HepG2 (cell line): ENCODE measurements around the gene HID1. TPM values are rescaled to one million over a fixed set of nuclear protein-coding genes. Genes with fewer than 3 reads are reported as not detected.
A peak's percentile ranks its signal among the peaks of the same experiment; 100 is the strongest.
"Not testable (repeated sequence)": the region's sequence is repeated elsewhere in the genome, so short reads cannot be mapped to it uniquely, and the experiment has no call there.

Experiments used
- ATAC-seq: fragments of 200-7000 bp; cut with Tn5 transposase; 3 replicates; pipeline ENCODE4 v1.9.1; 2020; ENCODE audit warnings: mild to moderate bottlenecking, moderate library complexity
- BruUV-seq: library from RNA; stranded (reverse); fragments of 400-500 nt; replicated peaks from 2 replicates; lab custom pipeline; 2021; lab: Mats Ljungman, UMichigan
- CTCF ChIA-PET: fragments of 300-600 bp; formaldehyde crosslinking; extraction: SDS; loops from one replicate; lab custom pipeline; 2021; ENCODE audit warnings: low total read pairs, inconsistent platforms, low intra/inter-chr PET ratio; lab: Yijun Ruan, JAX
- POLR2A ChIA-PET: fragments of 350-600 bp; sonication (Branson Sonifier 250); formaldehyde crosslinking; loops from one replicate; lab custom pipeline; 2020; ENCODE audit warnings: antibody characterized with exemption, inconsistent platforms; lab: Yijun Ruan, JAX
- DNase-seq: peaks from one replicate; pipeline ENCODE4 v3.0.0-alpha.2; 2015; ENCODE audit warnings: low spot score
- FAIRE-seq: peaks from 3 replicates; lab custom pipeline; 2011; peaks lifted over from hg19 to GRCh38; lab: Jason Lieb, UNC
- H2AFZ ChIP-seq: one replicate; pipeline ENCODE4 v1.6.1; 2011; ENCODE audit warnings: low read length, inconsistent platforms
- H3K27ac ChIP-seq: fragments of 300-600 bp; 3 replicates; pipeline ENCODE4 v1.8.0; 2011; ENCODE audit warnings: mixed run types, mild to moderate bottlenecking, mixed read lengths, low read length, inconsistent platforms; ENCODE audit not compliant: insufficient read depth; ENCODE audit errors: extremely low read length
- H3K27me3 ChIP-seq, 2 experiments: fragments of 200-600 bp in 1 of 2; 2 replicates in 1 of 2; 3 replicates in 1 of 2; pipeline versions ENCODE4 v1.6.0 to v1.8.0; 2011; ENCODE audit warnings: low read length in 2 of 2, mild to moderate bottlenecking in 2 of 2, moderate library complexity in 2 of 2, inconsistent platforms in 1 of 2; ENCODE audit not compliant: insufficient read depth in 2 of 2, control insufficient read depth in 1 of 2
- H3K36me3 ChIP-seq, 2 experiments: fragments of 200-600 bp in 1 of 2; replicated peaks in 1 of 2; 2 replicates in 1 of 2; 3 replicates in 1 of 2; pipeline versions ENCODE4 v1.5.1 to v1.8.0; 2011; ENCODE audit warnings: low read length in 2 of 2, inconsistent platforms in 1 of 2; ENCODE audit not compliant: insufficient read depth in 2 of 2, control insufficient read depth in 1 of 2
- H3K4me1 ChIP-seq: 2 replicates; pipeline ENCODE4 v1.5.1; 2012; ENCODE audit warnings: low read length, inconsistent platforms; ENCODE audit not compliant: insufficient read depth
- H3K4me2 ChIP-seq: 2 replicates; pipeline ENCODE4 v1.6.0; 2011; ENCODE audit warnings: low read depth, low read length, inconsistent platforms
- H3K4me3 ChIP-seq, 3 experiments: fragments of 200-600 bp in 1 of 3; sonication (generic), shearing (Covaris generic) in 1 of 3; replicated peaks in 1 of 3; 2 replicates each; pipeline ENCODE4 v1.5.1; 2011 to 2016; ENCODE audit warnings: low read length in 3 of 3, inconsistent platforms in 2 of 3, low read depth in 2 of 3, mild to moderate bottlenecking in 2 of 3, control low read depth in 1 of 3, mixed read lengths in 1 of 3; ENCODE audit not compliant: insufficient read depth in 1 of 3
- H3K79me2 ChIP-seq: one replicate; pipeline ENCODE4 v1.6.1; 2011; ENCODE audit warnings: low read length, inconsistent platforms; ENCODE audit not compliant: insufficient read depth
- H3K9ac ChIP-seq: 2 replicates; pipeline ENCODE4 v1.6.0; 2011; ENCODE audit warnings: mild to moderate bottlenecking, low read depth, low read length, inconsistent platforms; ENCODE audit not compliant: insufficient read depth
- H3K9me3 ChIP-seq: 2 replicates; pipeline ENCODE4 v1.5.1; 2012; ENCODE audit warnings: mild to moderate bottlenecking, low read length
- H4K20me1 ChIP-seq: 2 replicates; pipeline ENCODE4 v1.6.0; 2011; ENCODE audit warnings: inconsistent platforms, mild to moderate bottlenecking, low read length, moderate library complexity; ENCODE audit not compliant: insufficient read depth
- CAMTA2 ChIP-seq: sonication (generic); formaldehyde crosslinking; IDR thresholded peaks from 2 replicates; pipeline ENCODE4 v1.4.0; 2020; ENCODE audit warnings: mild to moderate bottlenecking, missing genetic modification reagents, borderline replicate concordance
- GABPA ChIP-seq, 2 experiments: IDR thresholded peaks; 2 replicates each; pipeline ENCODE4 v1.6.1; 2011 to 2016; ENCODE audit warnings: low read depth in 2 of 2, low read length in 1 of 2, missing biosample characterization in 1 of 2, missing genetic modification characterization in 1 of 2
- KAT8 ChIP-seq: IDR thresholded peaks from 2 replicates; pipeline ENCODE4 v1.6.1; 2016; ENCODE audit warnings: missing genetic modification reagents, missing compliant biosample characterization
- NR2F6 ChIP-seq, 2 experiments: IDR thresholded peaks; 2 replicates each; pipeline ENCODE4 v1.6.1; 2016; ENCODE audit warnings: antibody characterized with exemption in 1 of 2, mild to moderate bottlenecking in 1 of 2
- PHF20 ChIP-seq: sonication (generic); formaldehyde crosslinking; IDR thresholded peaks from 2 replicates; pipeline ENCODE4 v1.5.0; 2020; ENCODE audit warnings: mild to moderate bottlenecking, missing genetic modification reagents
- TOE1 ChIP-seq: sonication (generic); formaldehyde crosslinking; IDR thresholded peaks from 2 replicates; pipeline ENCODE4 v1.4.0; 2020; ENCODE audit warnings: mild to moderate bottlenecking, missing genetic modification reagents
- YEATS2 ChIP-seq: sonication (generic); formaldehyde crosslinking; IDR thresholded peaks from 2 replicates; pipeline ENCODE4 v1.4.0; 2020; ENCODE audit warnings: missing genetic modification reagents, borderline replicate concordance
- ZBTB14 ChIP-seq: sonication (generic); formaldehyde crosslinking; IDR thresholded peaks from 2 replicates; pipeline ENCODE4 v1.4.0; 2020; ENCODE audit warnings: missing genetic modification reagents
- ZNF296 ChIP-seq: sonication (generic); formaldehyde crosslinking; conservative IDR thresholded peaks from 2 replicates; pipeline ENCODE4 v1.5.0; 2020; ENCODE audit warnings: mild to moderate bottlenecking, missing genetic modification reagents
- ZNF547 ChIP-seq: sonication (generic); formaldehyde crosslinking; IDR thresholded peaks from 2 replicates; pipeline ENCODE4 v1.5.1; 2020; ENCODE audit warnings: mild to moderate bottlenecking, missing genetic modification reagents
- ZNF558 ChIP-seq: sonication (generic); formaldehyde crosslinking; IDR thresholded peaks from 2 replicates; pipeline ENCODE4 v1.9.0; 2022; ENCODE audit warnings: mild to moderate bottlenecking, missing genetic modification reagents, borderline replicate concordance
- ZNF879 ChIP-seq: sonication (generic); formaldehyde crosslinking; IDR thresholded peaks from 2 replicates; pipeline ENCODE4 v1.8.1; 2023; ENCODE audit warnings: missing genetic modification reagents
- WGBS: methylation state at CpG from one replicate; pipeline ENCODE4 v1.1.6; 2017; ENCODE audit warnings: low lambda C conversion rate; 5-methylcytosine and 5-hydroxymethylcytosine counted together
- in situ Hi-C: cut with HindIII; loops from 2 replicates; pipeline ENCODE4 v1.10.0; 2017; ENCODE audit warnings: low pct_unique_long_range_greater_than_20kb; ENCODE audit not compliant: extremely low pct_ligation_motif_present
- intact Hi-C: fragments of 100-400 bp; cut with micrococcal nuclease; formaldehyde crosslinking; loops from one replicate; pipeline ENCODE4 v1.10.0; 2022; ENCODE audit not compliant: unreplicated experiment
- polyA plus RNA-seq, 8 experiments: library from polyadenylated mRNA; depleted of rRNA in 3 of 8; stranded (reverse) in 7 of 8; unstranded in 1 of 8; fragments of >200 nt; fragmentation: Illumina TruSeq in 4 of 8; extraction: Trizol in 4 of 8; gene quantifications; 2 replicates each; pipeline versions ENCODE4 v1.2.1 to v1.2.3, GENCODE V29; 2011 to 2016; ENCODE audit warnings: low read depth in 4 of 8, missing spikeins in 1 of 8, mixed read lengths in 1 of 8; ENCODE audit not compliant: insufficient read depth in 1 of 8
- total RNA-seq, 5 experiments: library from RNA; depleted of rRNA; stranded (reverse); fragments of >200 nt; fragmentation: Illumina TruSeq; extraction: Trizol; gene quantifications; 2 replicates each; pipeline ENCODE4 v1.2.3, GENCODE V29; 2016; ENCODE audit warnings: low read depth in 1 of 5
- TF ChIP-seq, protein P1 (sequence below): sonication (generic); formaldehyde crosslinking; IDR thresholded peaks from 2 replicates; pipeline ENCODE4 v1.4.0; 2020; ENCODE audit warnings: mild to moderate bottlenecking, missing genetic modification reagents
- TF ChIP-seq, protein P2 (sequence below): sonication (generic); formaldehyde crosslinking; IDR thresholded peaks from 2 replicates; pipeline ENCODE4 v1.5.0; 2020; ENCODE audit warnings: mild to moderate bottlenecking, missing genetic modification reagents
- TF ChIP-seq, protein P3 (sequence below): sonication (generic); formaldehyde crosslinking; conservative IDR thresholded peaks from 2 replicates; pipeline ENCODE4 v1.8.0; 2022; ENCODE audit warnings: mild to moderate bottlenecking, moderate library complexity, missing genetic modification reagents

Gene HID1
- total and polyA plus RNA-seq, 2 of the 13 experiments (the other 11 are each of a cell fraction or from before 2014, with no cell fraction given) = 2.1 to 10.6 TPM

DNA sequence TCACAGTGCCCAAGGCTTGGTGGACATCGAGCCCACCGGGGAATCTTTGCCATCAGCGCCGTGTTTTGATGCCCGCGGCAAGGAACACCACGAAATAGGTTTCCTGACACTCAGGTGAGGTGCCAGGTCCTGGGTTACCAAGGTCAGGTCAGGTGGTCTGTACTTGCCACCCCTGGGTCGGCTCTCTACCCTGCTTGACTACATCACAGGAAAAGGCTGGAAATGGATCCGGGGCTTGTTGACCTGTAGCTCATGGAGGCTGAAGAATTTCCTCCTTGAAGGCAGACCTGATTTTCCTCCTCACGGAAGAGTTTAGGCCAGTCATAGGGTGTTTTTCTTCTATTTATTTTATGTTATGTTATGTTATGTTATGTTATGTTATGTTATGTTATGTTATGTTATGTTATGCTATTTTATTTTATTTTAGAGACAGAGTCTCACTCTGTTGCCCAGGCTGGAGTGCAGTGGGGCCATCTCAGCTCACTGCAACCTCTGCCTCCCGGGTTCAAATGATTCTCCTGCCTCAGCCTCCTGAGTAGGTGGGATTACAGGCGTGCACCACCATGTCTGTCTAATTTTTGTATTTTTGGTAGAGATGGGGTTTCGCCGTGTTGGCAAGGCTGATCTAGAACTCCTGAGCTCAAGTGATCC is 10.2 kb upstream of the HID1 start:
- peak overlapping the region; percentile 68 for H3K9ac ChIP-seq
- H3K36me3 ChIP-seq; in situ Hi-C loops; BruUV-seq; H3K79me2 ChIP-seq; CTCF ChIA-PET; H4K20me1 ChIP-seq; H3K9me3 ChIP-seq; DNase-seq; TF ChIP-seq NR2F6 (IDR thresholded peaks at IDR 0.05): not testable (repeated sequence)
- peak overlapping the region; percentile 72 to 88 (median 76) for H3K4me3 ChIP-seq
- peak overlapping the region; percentile 94 for H3K4me2 ChIP-seq
- peak overlapping the region; percentile 29 for H3K27ac ChIP-seq
- H3K4me1 ChIP-seq = peaks cover 34% of the 10 kb centered on the region
- POLR2A ChIA-PET = interaction anchor here (0.7 to 3.0 kb wide), 8 partner anchors 8 to 53 kb away, joined by 3 to 32 read pairs (median 4); partner anchors contain the start of genes HID1 and MRPL58
- WGBS = 34% methylated on average over 10 of the region's 14 CpGs
- intact Hi-C loops = loop anchor here (1.0 to 2.0 kb wide), 2 partner anchors 21 to 52 kb away; no protein-coding TSS in a partner anchor
- ATAC-seq (peak; percentile 16), FAIRE-seq (peak; percentile 30)
- H2AFZ ChIP-seq = peak overlapping the region; percentile 70
- H3K27me3 ChIP-seq = peaks cover 0 to 14% of the 10 kb centered on the region in 2 experiments; a peak in 3 of 5 replicates
- TF ChIP-seq, protein P1, sequence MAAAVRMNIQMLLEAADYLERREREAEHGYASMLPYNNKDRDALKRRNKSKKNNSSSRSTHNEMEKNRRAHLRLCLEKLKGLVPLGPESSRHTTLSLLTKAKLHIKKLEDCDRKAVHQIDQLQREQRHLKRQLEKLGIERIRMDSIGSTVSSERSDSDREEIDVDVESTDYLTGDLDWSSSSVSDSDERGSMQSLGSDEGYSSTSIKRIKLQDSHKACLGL = peak; percentile 5; the same call in 1 of the 2 replicates
- TF ChIP-seq ZNF547 = 0 out of 2 replicates have a peak, but pooled peaks have one; percentile 9
- TF ChIP-seq, protein P2, sequence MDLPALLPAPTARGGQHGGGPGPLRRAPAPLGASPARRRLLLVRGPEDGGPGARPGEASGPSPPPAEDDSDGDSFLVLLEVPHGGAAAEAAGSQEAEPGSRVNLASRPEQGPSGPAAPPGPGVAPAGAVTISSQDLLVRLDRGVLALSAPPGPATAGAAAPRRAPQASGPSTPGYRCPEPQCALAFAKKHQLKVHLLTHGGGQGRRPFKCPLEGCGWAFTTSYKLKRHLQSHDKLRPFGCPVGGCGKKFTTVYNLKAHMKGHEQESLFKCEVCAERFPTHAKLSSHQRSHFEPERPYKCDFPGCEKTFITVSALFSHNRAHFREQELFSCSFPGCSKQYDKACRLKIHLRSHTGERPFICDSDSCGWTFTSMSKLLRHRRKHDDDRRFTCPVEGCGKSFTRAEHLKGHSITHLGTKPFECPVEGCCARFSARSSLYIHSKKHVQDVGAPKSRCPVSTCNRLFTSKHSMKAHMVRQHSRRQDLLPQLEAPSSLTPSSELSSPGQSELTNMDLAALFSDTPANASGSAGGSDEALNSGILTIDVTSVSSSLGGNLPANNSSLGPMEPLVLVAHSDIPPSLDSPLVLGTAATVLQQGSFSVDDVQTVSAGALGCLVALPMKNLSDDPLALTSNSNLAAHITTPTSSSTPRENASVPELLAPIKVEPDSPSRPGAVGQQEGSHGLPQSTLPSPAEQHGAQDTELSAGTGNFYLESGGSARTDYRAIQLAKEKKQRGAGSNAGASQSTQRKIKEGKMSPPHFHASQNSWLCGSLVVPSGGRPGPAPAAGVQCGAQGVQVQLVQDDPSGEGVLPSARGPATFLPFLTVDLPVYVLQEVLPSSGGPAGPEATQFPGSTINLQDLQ = 0 out of 2 replicates have a peak, but pooled peaks have one; percentile 25
- 0 out of 2 replicates have a peak, but pooled peaks have one; percentile 6 for TF ChIP-seq NR2F6 (CRISPR knock-in tag; IDR thresholded peaks at IDR 0.05)
- TF ChIP-seq CAMTA2 (CRISPR knock-in tag) = 0 out of 2 replicates have a peak, but pooled peaks have one; percentile 5
- peak; percentile 11 for TF ChIP-seq ZNF296 (CRISPR knock-in tag)
- 0 out of 2 replicates have a peak, but pooled peaks have one; percentile 20 for TF ChIP-seq ZNF879 (CRISPR knock-in tag)
- TF ChIP-seq, protein P3, sequence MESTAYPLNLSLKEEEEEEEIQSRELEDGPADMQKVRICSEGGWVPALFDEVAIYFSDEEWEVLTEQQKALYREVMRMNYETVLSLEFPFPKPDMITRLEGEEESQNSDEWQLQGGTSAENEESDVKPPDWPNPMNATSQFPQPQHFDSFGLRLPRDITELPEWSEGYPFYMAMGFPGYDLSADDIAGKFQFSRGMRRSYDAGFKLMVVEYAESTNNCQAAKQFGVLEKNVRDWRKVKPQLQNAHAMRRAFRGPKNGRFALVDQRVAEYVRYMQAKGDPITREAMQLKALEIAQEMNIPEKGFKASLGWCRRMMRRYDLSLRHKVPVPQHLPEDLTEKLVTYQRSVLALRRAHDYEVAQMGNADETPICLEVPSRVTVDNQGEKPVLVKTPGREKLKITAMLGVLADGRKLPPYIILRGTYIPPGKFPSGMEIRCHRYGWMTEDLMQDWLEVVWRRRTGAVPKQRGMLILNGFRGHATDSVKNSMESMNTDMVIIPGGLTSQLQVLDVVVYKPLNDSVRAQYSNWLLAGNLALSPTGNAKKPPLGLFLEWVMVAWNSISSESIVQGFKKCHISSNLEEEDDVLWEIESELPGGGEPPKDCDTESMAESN (CRISPR knock-in tag) = 0 out of 2 replicates have a peak, but pooled peaks have one; percentile 2
- peak; percentile 53; the same call in 1 of the 2 replicates for TF ChIP-seq PHF20 (CRISPR knock-in tag)
- 0 out of 2 replicates have a peak, but pooled peaks have one; percentile 88 for TF ChIP-seq ZNF558
- TF ChIP-seq GABPA (IDR thresholded peaks at IDR 0.05; ENCODE audit: low read depth, low read length) = peak; percentile 23; the same call in 1 of the 2 replicates
- peak; percentile 47 for TF ChIP-seq GABPA (CRISPR knock-in tag; IDR thresholded peaks at IDR 0.05; ENCODE audit: low read depth)
- TF ChIP-seq ZBTB14 (CRISPR knock-in tag) = peak; percentile 6; the same call in 1 of the 2 replicates
- TF ChIP-seq KAT8 (CRISPR knock-in tag) = peak; percentile 46; the same call in 1 of the 2 replicates
- peak; percentile 20; the same call in 1 of the 2 replicates for TF ChIP-seq YEATS2 (CRISPR knock-in tag)
- 0 out of 2 replicates have a peak, but pooled peaks have one; percentile 38 for TF ChIP-seq TOE1 (CRISPR knock-in tag)
